HTERT RPE-1 (cell line): ENCODE results near the gene UPK2.
"Not testable (repeated sequence)": the region's sequence is repeated elsewhere in the genome, so short reads cannot be mapped to it uniquely, and the experiment has no call there.

Source experiments
- in situ Hi-C: fragments of 300-500 bp; cut with MboI; formaldehyde crosslinking; loops from 4 replicates; pipeline ENCODE4 v1.14.3; 2020; ENCODE audit warnings: low sequenced_read_pairs

The UPK2 gene

GRCh38 chr11:118984337-118984736, 28.2 kb downstream of the UPK2 start:
- in situ Hi-C loops = not testable (repeated sequence)

- in situ Hi-C loops = no loop called here
These were observed 28.7 kb downstream of the UPK2 start for GRCh38 chr11:118984825-118985224.

- in situ Hi-C loops = no loop called here
These were observed 32.2 kb downstream of the UPK2 start for GRCh38 chr11:118988280-118988679.

- in situ Hi-C loops = not testable (repeated sequence)
These were observed 35.5 kb downstream of the UPK2 start for GRCh38 chr11:118991486-118992038.

GRCh38 chr11:118996926-118997626, 41.0 kb downstream of the UPK2 start:
- in situ Hi-C loops = no loop called here

- in situ Hi-C loops = no loop called here
These were observed 41.7 kb downstream of the UPK2 start, which contains the start of gene CENATAC for GRCh38 chr11:118997627-118998387. Gene CENATAC, plus strand, starts transcription at chr11:118998138. Its CDS starts 60 bp downstream, at chr11:118998198.

- in situ Hi-C loops = no loop called here
These were observed 42.3 kb downstream of the UPK2 start for GRCh38 chr11:118998388-118998717.

- in situ Hi-C loops = no loop called here
These were observed 42.7 kb downstream of the UPK2 start for GRCh38 chr11:118998822-118999221.

- in situ Hi-C loops = no loop called here
These were observed 44.8 kb downstream of the UPK2 start for GRCh38 chr11:119000906-119001305.

- in situ Hi-C loops = no loop called here
These were observed 50.6 kb downstream of the UPK2 start for GRCh38 chr11:119006656-119007055.
